ENCODE results near the gene DARS2.

DNA sequence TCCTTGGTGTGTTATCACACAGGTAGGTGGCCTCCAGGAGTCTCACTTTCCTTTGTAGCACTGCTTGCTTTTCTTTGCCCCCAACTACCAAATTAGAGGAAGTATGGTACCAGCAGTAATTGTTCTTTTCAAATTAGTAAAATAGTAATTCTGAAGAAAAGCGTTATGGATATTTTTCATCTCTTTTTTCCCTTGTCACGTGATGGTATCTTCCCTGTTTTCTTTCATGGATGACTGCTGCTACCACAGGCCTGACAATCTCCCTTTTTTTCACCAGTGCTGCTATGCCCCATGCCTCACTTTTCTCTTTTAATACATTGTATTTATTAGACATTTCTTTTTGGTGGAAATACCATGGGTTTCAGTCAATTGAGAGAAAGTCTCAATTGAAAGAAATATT is 47.0 kb downstream of the DARS2 start:
- TF ChIP-seq, protein P1, sequence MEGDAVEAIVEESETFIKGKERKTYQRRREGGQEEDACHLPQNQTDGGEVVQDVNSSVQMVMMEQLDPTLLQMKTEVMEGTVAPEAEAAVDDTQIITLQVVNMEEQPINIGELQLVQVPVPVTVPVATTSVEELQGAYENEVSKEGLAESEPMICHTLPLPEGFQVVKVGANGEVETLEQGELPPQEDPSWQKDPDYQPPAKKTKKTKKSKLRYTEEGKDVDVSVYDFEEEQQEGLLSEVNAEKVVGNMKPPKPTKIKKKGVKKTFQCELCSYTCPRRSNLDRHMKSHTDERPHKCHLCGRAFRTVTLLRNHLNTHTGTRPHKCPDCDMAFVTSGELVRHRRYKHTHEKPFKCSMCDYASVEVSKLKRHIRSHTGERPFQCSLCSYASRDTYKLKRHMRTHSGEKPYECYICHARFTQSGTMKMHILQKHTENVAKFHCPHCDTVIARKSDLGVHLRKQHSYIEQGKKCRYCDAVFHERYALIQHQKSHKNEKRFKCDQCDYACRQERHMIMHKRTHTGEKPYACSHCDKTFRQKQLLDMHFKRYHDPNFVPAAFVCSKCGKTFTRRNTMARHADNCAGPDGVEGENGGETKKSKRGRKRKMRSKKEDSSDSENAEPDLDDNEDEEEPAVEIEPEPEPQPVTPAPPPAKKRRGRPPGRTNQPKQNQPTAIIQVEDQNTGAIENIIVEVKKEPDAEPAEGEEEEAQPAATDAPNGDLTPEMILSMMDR (conservative IDR thresholded peaks at IDR 0.05; ENCODE audit: low read length): 0 out of 2 replicates have a peak, but pooled peaks have one; percentile 35
- TF ChIP-seq EZH2phosphoT487 (IDR thresholded peaks at IDR 0.05; ENCODE audit: borderline replicate concordance, low read depth, low read length): no peak
